ENCODE data around the gene PROM1.

PROM1 gene

DNA sequence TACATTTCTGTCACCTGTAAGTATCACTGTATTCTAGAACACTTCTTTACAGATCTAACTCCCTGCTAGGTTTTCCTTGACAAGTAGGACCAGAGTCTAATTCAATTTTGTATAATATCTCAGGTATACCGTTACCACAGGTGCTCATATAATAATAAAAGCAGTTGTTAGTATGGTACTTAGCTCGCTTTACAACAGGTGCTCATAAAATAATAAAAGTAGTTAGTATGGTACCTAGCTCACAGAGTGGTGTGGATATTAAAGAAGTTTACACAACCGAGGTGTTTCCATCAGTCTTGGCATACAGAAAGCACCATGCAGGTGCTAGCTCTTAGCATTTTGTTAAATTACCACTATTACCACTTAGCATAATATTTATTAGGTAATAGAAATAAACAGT, 88.0 kb downstream of the PROM1 start:
- TF ChIP-seq, protein P1, sequence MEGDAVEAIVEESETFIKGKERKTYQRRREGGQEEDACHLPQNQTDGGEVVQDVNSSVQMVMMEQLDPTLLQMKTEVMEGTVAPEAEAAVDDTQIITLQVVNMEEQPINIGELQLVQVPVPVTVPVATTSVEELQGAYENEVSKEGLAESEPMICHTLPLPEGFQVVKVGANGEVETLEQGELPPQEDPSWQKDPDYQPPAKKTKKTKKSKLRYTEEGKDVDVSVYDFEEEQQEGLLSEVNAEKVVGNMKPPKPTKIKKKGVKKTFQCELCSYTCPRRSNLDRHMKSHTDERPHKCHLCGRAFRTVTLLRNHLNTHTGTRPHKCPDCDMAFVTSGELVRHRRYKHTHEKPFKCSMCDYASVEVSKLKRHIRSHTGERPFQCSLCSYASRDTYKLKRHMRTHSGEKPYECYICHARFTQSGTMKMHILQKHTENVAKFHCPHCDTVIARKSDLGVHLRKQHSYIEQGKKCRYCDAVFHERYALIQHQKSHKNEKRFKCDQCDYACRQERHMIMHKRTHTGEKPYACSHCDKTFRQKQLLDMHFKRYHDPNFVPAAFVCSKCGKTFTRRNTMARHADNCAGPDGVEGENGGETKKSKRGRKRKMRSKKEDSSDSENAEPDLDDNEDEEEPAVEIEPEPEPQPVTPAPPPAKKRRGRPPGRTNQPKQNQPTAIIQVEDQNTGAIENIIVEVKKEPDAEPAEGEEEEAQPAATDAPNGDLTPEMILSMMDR (IDR thresholded peaks at IDR 0.05), result no peak
- Histone ChIP-seq H3K27ac (no peak overlapping the region), H3K4me3 (no peak overlapping the region)
- DNase-seq (ENCODE audit: low spot score), result no peak

DNA sequence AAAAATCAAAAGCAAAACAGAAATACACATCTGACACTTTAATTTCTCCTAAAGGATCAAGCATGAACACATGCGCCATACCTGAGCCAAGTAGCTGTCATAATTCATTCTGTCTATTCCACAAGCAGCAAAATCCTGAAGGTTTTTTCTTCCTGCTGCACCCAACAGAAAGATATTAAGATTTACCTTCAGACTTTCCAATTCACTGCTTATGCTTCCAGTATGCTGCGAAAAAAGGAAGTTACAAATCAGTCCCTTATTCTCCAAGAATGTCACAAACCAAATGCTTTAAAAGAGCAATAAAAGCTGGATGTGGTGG, 91.7 kb downstream of the PROM1 start:
- no peak overlapping the region for H3K4me3 ChIP-seq
- TF ChIP-seq, protein P1 (IDR thresholded peaks at IDR 0.05), result no peak
- no peak overlapping the region for H3K27ac ChIP-seq
- no peak for DNase-seq (ENCODE audit: low spot score)

DNA sequence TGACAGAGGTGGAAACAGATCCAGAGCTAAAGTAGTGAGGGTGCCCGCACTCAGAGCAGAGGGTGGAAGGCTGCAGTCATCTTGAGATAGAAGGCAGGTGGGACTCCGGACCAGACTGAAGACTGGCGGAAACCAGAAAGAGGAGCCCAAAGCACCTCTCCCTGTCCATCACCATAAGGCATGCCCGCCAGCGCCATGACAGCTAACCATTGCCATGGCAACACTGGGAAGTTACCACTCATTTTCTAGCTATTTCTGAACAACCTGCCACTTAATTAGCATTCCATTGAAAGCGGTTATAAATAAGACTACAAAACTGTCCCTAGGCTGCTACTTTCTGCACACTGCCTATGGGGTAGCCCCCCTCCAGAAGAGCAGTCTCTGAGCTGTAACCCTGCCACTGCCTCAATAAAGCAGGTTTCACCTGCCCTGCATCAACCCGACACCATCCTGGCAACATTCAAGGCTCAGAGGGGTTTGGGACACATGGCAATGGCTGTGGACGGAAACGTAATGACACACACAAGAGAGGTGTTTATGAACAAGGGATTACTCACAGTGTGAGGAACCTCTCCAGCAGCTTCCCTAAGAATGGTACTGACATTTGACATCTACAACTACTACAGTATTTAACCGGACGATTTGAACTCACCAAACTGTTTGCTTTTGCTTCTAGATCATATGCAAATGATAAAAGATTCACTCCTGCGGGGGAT, 93.1 kb downstream of the PROM1 start:
- TF ChIP-seq, protein P1 (IDR thresholded peaks at IDR 0.05), result no peak

DNA sequence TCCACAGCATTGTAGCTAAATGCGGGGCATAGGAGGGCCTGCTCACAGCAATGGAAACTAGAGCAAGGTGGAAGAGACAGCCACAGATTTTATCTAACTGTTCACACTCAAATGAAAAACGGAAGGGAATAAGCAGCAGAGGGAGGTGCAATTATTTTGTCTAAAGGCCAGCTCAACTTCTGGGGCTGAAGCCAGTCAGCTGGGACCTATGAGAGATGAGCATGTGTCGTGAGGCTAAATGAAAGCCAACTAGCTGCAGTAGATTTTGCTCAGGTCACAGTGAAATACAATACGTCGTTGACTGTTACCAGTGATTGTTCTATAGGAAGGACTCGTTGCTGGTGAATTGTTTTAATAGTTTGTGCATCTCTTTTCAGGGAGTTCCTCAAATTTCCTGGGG, 94.4 kb downstream of the PROM1 start:
- H3K27ac ChIP-seq, result no peak overlapping the region
- DNase-seq (ENCODE audit: low spot score), result no peak

More for the DNA sequence above, 93.1 kb downstream of the PROM1 start:
- no peak overlapping the region for H3K27ac ChIP-seq
- no peak overlapping the region for H3K4me3 ChIP-seq
- DNase-seq (ENCODE audit: low spot score), result no peak

DNA sequence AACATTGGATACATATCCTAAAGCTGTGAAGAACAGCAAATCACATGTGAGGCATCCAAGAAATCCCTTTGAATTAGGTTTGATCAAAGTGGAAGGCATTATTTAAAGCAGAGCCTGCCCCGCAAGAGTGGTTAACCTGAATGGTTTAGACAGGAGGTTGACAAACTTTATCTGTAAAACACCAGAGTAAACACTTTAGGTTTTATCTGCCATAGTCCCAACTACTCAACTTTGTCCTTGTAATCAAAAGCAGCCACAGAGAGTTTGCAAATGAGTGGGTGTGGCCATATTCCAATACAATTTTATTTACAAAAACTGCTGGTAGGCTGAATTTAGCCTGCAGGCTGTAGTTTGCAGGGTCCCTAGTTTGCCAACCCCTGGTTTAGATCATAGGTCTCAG, 95.6 kb downstream of the PROM1 start:
- TF ChIP-seq, protein P1 (IDR thresholded peaks at IDR 0.05), result no peak
- H3K4me3 ChIP-seq, result no peak overlapping the region
- no peak overlapping the region for H3K27ac ChIP-seq
- no peak for DNase-seq (ENCODE audit: low spot score)

More for the DNA sequence above, 94.4 kb downstream of the PROM1 start:
- TF ChIP-seq, protein P1 (IDR thresholded peaks at IDR 0.05), result no peak
- no peak overlapping the region for H3K4me3 ChIP-seq

DNA sequence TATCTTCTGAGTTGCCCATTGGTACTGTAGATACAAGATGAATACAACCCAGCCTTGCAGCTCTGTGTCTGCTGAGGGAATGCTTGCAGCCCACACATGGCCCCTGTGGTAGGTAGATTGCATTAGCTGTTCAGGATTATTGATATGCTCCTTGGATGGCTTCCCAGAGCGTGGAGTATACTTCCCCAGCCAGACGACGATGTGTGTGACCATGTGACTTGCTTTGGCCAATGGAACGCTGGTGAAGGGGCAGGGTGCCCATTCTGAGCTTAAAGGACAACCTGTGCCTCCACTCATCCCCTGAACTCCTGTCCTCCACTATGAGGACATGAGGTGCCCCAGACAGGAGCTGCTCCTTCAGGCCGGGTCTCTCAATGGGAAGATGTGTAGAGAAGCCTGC, 96.9 kb downstream of the PROM1 start:
- H3K27ac ChIP-seq, result no peak overlapping the region
- no peak overlapping the region for H3K4me3 ChIP-seq
- DNase-seq (ENCODE audit: low spot score), result no peak
- TF ChIP-seq, protein P1 (IDR thresholded peaks at IDR 0.05), result no peak

DNA sequence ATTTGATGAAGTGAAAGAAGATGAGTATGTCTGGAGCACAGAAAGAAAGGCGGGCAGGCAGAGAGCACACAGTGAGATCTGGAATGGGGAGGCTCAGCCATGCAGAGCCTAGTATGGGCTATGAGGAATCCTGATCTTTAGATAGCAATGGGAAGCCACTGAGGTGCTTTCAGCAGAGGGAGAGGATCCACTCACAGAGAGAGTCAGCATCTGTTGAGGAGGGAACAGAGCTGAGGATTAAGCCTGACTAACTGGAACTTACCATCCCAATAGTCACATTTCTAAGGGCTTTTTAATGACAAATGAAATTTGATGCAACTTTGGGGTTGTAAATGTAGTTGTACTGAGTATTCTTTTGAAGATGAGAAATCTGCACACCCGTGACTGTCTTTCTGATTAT, 100.2 kb downstream of the PROM1 start:
- Histone ChIP-seq H3K27ac (no peak overlapping the region), H3K4me3 (no peak overlapping the region)
- DNase-seq (ENCODE audit: low spot score), result no peak
- TF ChIP-seq, protein P1 (IDR thresholded peaks at IDR 0.05), result no peak

Measured in coronary artery (tissue), 2 donors.